DMS153 treated with DMSO at 0.1 percent for 48 hours (cell line): ENCODE data around the gene SLC30A5.
"Not testable (repeated sequence)": the region's sequence is repeated elsewhere in the genome, so short reads cannot be mapped to it uniquely, and the experiment has no call there.

Source experiments
- DNase-seq: peaks from one replicate; lab custom pipeline; 2025; ENCODE audit not compliant: unreplicated experiment; lab: John Stamatoyannopoulos, UW

The SLC30A5 gene

DNA sequence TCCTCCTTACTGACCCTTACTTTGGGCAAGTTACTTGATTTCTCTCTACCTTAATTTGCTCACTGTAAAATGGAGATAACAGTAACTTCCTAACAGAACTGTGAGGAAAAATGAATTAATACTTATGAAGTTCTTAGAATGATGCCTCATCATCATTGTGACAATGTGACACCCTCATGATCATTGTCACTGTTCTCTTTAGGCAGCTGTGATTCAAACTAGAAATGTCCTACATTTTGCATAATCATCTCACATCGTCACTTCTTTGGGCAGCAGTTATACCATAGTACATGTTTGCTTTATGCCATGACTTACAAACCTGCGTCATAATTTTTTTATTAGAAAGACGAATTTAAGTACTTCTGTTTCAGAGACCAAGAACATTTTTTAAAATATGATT is 9.7 kb downstream of the SLC30A5 start:
- no peak for DNase-seq

- DNase-seq, result no peak
Observed at GRCh38 chr5:69105996-69106906, 12.4 kb downstream of the SLC30A5 start.

DNA sequence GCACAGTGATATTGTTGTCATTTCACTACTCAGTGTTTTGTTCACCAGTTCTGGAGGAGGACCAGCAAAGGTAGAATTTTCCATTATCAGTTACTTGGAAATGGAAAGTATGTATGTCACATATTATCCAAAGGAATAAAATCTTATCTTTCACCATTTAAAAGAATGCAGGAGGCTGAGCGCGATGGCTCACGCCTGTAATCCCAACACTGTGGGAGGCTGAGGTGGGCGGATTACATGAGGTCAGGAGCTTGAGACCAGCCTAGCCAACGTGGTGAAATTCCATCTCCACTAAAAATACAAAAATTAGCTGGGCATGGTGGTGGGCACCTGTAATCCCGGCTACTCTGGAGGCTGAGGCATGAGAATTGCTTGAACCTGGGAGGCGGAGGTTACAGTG is 14.6 kb downstream of the SLC30A5 start:
- not testable (repeated sequence) for DNase-seq

DNA sequence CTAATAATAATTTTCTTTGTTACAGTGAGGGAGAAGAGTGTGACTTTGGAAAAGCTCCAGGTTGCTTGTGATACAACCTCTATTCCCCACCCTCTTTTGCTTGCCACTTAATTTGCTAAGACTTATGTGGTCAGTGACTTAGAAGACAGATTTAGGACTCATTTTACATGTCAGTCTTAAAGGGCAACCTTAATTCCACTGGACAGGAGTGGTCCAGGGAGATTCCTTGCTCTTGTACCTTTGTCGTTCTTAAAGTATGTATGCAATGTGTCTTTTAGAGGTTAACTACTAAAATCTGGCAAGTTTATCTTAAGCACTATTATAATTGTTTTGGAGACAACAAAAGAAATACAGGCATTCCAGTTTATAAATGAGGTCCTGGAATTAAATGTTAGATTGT is 20.0 kb downstream of the SLC30A5 start:
- no peak for DNase-seq

- no peak for DNase-seq
Observed at GRCh38 chr5:69115526-69115925, 21.7 kb downstream of the SLC30A5 start.

DNA sequence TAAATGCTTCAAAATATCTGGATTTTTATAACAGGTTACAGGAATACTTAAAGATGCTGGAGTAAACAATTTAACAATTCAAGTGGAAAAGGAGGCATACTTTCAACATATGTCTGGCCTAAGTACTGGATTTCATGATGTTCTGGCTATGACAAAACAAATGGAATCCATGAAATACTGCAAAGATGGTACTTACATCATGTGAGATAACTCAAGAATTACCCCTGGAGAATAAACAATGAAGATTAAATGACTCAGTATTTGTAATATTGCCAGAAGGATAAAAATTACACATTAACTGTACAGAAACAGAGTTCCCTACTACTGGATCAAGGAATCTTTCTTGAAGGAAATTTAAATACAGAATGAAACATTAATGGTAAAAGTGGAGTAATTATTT is 35.6 kb downstream of the SLC30A5 start:
- DNase-seq, result no peak

- DNase-seq, result no peak
Observed at GRCh38 chr5:69130241-69130640, 36.4 kb downstream of the SLC30A5 start.

DNA sequence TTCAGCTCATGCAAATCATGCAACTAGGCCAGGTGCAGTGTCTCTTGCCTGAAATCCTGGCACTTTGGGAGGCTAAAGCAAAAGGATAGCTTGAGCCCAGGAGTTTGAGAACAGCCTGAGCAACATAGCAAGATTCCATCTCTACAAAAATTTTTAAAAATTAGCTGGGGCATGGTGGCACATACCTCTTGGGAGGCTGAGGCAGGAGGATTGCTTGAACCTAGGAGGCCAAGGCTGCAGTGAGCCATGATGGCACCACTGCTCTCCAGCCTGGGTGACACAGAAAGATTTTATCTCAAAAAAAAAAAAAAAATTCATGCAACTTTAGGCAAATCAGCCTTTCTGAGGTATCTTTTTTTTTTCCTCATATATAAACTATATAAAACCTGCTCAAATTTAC is 37.5 kb downstream of the SLC30A5 start:
- DNase-seq, result no peak

GRCh38 chr5:69134126-69134525 is 40.3 kb downstream of the SLC30A5 start:
- no peak for DNase-seq

DNA sequence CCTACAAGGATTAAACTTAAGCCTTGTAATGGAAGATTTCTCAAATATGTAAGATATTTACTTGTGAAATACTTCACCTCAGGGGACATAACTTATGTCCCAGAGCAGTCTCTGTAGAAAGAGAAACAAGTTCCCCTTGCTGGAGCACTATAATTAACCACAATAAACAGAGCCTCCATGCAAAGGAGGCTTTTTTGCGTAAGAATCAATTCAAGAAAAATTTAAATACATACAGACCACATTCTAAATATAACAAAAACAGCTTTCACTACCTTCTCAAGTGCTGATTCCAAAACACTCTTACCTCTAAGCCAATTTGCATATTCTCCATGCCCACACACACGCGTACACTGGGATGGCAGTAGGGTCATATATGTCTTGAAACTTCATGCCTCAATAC is 42.5 kb downstream of the SLC30A5 start:
- no peak for DNase-seq

DNA sequence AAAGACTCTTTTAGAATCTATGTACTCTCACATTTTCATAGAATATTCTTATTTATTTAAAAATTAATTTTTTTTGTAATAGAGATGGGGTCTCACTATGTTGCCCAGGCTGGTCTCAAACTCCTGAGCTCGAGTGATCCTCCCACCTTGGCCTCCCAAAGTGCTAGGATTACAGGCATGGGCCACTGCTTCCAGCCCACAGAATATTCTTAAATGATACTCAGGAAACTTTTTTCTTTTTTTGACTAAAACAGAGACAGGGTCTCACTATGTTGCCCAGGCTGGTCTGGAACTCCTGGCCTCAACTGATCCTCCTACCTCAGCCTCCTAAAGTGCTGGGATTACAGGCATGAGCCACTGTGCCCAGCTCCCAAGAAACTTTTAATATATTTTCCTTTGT is 43.4 kb downstream of the SLC30A5 start:
- not testable (repeated sequence) for DNase-seq

DNA sequence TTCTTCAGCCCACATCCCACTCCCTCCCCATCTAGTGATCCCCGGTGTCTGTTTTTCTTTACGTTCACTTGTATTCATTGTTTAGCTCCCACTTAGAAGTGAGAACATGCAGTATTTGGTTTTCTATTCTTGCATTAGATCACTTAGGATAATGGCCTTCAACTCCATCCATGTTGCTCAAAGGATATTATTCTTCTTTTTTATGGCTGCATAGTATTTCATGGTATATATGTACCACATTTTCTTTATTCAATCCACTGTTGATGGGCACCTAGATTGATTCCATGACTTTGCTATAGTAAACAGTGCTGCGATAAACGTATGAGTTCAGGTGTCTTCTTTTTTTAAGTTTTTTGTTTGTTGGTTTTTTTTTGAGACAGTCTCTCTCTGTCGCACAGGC is 44.0 kb downstream of the SLC30A5 start:
- no peak for DNase-seq

GRCh38 chr5:69138766-69139165 is 45.0 kb downstream of the SLC30A5 start:
- DNase-seq, result no peak

DNA sequence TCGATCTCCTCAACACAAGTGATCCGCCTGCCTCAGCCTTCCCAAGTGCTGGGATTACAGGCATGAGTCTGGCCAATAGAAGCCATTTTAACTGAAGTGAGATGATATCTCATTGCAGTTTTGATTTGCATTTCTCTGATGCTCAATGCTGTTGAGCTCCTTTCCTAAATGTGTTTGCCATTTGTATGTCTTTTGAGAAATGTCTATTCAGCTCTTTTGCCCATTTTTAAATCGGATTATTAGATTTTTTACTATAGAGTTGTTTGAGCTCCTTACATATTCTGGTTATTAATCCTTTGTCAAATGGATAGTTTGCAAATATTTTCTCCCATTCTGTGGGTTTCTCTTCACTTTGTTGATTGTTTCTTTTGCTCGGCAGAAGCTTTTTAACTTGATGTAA is 46.4 kb downstream of the SLC30A5 start:
- not testable (repeated sequence) for DNase-seq

DNA sequence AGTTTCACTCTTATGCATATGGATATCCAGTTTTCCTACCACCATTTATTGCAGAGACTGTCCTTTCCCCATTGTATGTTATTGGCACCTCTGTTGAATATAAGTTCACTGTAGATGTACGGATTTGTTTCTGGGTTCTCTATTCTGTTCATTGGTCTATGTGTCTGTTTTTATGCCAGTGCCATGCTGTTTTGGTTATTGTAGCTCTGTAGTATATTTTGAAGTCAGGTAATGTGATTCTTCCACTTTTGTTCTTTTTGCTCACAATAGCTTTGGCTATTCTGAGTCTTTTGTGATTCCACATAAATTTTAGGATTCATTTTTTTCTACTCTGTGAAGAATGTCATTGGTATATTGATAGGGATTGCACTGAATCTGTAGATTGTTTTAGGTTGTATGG is 47.0 kb downstream of the SLC30A5 start:
- DNase-seq, result no peak

DNA sequence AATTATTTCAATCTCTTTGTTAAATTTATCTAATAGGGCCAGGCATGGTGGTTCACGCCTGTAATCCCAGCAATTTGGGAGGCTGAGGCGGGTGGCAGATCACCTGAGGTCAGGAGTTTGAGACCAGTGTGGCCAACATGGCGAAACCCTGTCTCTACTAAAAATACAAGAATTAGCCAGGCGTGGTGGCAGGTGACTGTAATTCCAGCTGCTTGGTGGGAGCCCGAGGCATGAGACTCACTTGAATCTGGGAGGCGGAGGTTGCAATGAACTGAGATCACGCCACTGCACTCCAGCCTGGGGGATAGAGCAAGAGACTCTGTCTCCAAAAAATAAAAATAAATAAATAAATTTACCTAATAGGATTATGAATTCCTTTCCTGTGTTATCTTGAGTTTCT is 54.8 kb downstream of the SLC30A5 start:
- not testable (repeated sequence) for DNase-seq

- no peak for DNase-seq
Observed at GRCh38 chr5:69148981-69149675, 55.3 kb downstream of the SLC30A5 start.

DNA sequence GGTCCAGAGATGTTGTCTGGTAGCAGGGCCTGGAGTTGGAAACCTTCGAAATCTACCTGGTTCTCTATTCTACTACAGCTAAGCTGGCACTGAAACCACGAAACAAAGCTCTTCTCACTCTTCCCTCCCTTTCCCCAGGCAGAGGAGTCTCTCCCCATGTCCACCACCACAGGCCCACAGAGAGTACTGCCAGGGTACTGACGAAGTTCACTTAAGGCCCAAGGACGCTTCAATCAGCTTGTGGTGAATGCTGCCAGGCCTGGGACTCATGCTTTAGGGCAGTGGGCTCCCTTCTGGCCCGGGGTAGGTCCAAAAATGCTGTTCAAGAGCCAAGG is 55.8 kb downstream of the SLC30A5 start:
- DNase-seq, result no peak

- no peak for DNase-seq
Observed at GRCh38 chr5:69152731-69153130, 58.9 kb downstream of the SLC30A5 start.

- DNase-seq, result no peak
Observed at GRCh38 chr5:69156456-69156855, 62.6 kb downstream of the SLC30A5 start.

DNA sequence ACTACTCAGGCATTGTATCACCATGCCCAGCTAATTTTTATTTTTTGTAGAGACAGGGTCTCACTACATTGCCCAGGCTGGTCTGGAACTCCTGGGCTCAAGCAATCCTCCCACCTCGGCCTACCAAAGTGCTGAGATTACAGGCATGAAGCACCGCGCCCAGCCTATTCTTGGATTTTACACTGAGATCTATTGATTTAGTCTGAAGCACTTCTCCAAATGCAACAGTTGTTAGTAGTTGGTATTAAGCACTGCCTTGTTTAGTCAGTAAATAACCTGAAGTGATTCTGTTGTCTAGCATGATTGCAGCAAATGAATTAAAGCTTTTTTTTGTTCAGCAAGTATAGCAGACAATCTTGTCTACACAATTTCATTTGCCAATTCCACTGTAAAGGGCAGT is 64.2 kb downstream of the SLC30A5 start:
- no peak for DNase-seq

DNA sequence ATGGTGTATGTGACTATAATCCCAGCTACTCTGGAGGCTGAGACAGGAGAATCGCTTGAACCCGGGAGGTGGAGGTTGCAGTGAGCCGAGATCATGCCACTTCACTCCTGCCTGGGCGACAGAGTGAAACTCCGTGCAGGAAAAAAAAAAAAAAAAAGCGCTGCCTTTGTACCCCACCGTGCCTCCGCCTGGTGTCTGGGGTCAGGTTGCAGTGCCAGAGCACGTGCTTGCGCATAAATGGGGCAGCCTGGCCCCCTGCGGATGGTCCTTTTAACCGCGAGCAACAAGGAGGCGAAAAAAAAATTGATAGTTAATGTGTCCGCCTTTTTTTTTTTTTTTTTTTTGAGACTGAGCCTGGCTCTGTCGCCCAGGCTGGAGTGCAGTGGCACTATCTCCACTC is 66.8 kb downstream of the SLC30A5 start:
- no peak for DNase-seq
